Uterus (tissue), 4 donors: Measurements from ENCODE around the gene PSMC3IP. TPM values are rescaled to one million over a fixed set of nuclear protein-coding genes. Genes with fewer than 3 reads are reported as not detected.
"Not testable (repeated sequence)": the region's sequence is repeated elsewhere in the genome, so short reads cannot be mapped to it uniquely, and the experiment has no call there.

Experiments
- DNase-seq, 2 donors: peaks; one replicate each; pipeline ENCODE4 v3.0.0-alpha.2; 2019 to 2020
- H3K27ac ChIP-seq, 2 donors: fragments of 200-600 bp; sonication (generic); 1 replicate in 1 of 2; 2 replicates in 1 of 2; pipeline ENCODE4 v1.5.1; 2016 to 2018
- H3K27me3 ChIP-seq, 2 donors: fragments of 200-600 bp; sonication (generic); one replicate each; pipeline ENCODE4 v1.5.1; 2018 to 2019; ENCODE audit warnings: control low read depth in 1 of 2
- H3K36me3 ChIP-seq, 2 donors: fragments of 200-600 bp; sonication (generic); one replicate each; pipeline ENCODE4 v1.5.1; 2019; ENCODE audit warnings: control low read depth in 1 of 2
- H3K4me1 ChIP-seq, 2 donors: fragments of 200-600 bp; sonication (generic); one replicate each; pipeline ENCODE4 v1.5.1; 2018 to 2019; ENCODE audit warnings: control low read depth in 1 of 2
- H3K4me3 ChIP-seq, 2 donors: fragments of 200-600 bp; sonication (generic); 1 replicate in 1 of 2; 2 replicates in 1 of 2; pipeline ENCODE4 v1.5.1; 2018 to 2019; ENCODE audit warnings: mild to moderate bottlenecking in 1 of 2
- H3K9me3 ChIP-seq, 2 donors: fragments of 200-600 bp; sonication (generic); one replicate each; pipeline ENCODE4 v1.5.1; 2019; ENCODE audit warnings: control low read depth in 1 of 2
- POLR2A ChIP-seq, 2 donors: fragments of 450-650 bp; IDR thresholded peaks; one replicate each; pipeline ENCODE4 v1.6.1; 2016; ENCODE audit warnings: antibody characterized with exemption in 2 of 2, mild to moderate bottlenecking in 1 of 2, moderate library complexity in 1 of 2
- intact Hi-C: fragments of 100-400 bp; cut with DNase I; formaldehyde crosslinking; loops from one replicate; pipeline ENCODE4 v1.15.1; 2023; ENCODE audit warnings: low total_unique reads
- total RNA-seq, 4 donors: library from RNA; depleted of rRNA in 3 of 4; stranded (reverse); fragments of >200 nt in 3 of 4; gene quantifications; one replicate each; pipeline versions ENCODE4 v1.1.0 to v1.2.4, GENCODE V29; 2014 to 2023
- TF ChIP-seq, protein P1 (sequence below), 4 experiments: fragments of 200-600 bp in 2 of 4; fragments of 450-650 bp in 2 of 4; sonication (generic) in 2 of 4; IDR thresholded peaks; one replicate each; pipeline ENCODE4 v1.5.1; 2016 to 2019; ENCODE audit warnings: antibody characterized with exemption in 4 of 4, mild to moderate bottlenecking in 2 of 4, moderate library complexity in 1 of 4
- donor health status: DM: yes; HTN: yes; CAD: no.

The PSMC3IP gene
- total RNA-seq, 4 donors from 2014 or later, result 2.8 to 16.5 (median 5.0) TPM

- TF ChIP-seq, protein P1, sequence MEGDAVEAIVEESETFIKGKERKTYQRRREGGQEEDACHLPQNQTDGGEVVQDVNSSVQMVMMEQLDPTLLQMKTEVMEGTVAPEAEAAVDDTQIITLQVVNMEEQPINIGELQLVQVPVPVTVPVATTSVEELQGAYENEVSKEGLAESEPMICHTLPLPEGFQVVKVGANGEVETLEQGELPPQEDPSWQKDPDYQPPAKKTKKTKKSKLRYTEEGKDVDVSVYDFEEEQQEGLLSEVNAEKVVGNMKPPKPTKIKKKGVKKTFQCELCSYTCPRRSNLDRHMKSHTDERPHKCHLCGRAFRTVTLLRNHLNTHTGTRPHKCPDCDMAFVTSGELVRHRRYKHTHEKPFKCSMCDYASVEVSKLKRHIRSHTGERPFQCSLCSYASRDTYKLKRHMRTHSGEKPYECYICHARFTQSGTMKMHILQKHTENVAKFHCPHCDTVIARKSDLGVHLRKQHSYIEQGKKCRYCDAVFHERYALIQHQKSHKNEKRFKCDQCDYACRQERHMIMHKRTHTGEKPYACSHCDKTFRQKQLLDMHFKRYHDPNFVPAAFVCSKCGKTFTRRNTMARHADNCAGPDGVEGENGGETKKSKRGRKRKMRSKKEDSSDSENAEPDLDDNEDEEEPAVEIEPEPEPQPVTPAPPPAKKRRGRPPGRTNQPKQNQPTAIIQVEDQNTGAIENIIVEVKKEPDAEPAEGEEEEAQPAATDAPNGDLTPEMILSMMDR (IDR thresholded peaks at IDR 0.05), result no peak
- no peak for TF ChIP-seq POLR2A (IDR thresholded peaks at IDR 0.05)
- no peaks in the 10 kb centered on the region for H3K27me3 ChIP-seq
- H3K4me3 ChIP-seq, result no peak overlapping the region
- H3K27ac ChIP-seq, result no peak overlapping the region
- no peak for DNase-seq
- peaks cover 11 to 12% of the 10 kb centered on the region in 2 donors for H3K4me1 ChIP-seq
- no peaks in the 10 kb centered on the region for H3K9me3 ChIP-seq
- H3K36me3 ChIP-seq, result no peaks in the 10 kb centered on the region
- intact Hi-C loops, result no loop called here
These were observed 17.3 kb downstream of the PSMC3IP start for GRCh38 chr17:42560246-42560645.

GRCh38 chr17:42559075-42559474 is 18.5 kb downstream of the PSMC3IP start:
- DNase-seq, result no peak
- no peaks in the 10 kb centered on the region for H3K27me3 ChIP-seq

DNA sequence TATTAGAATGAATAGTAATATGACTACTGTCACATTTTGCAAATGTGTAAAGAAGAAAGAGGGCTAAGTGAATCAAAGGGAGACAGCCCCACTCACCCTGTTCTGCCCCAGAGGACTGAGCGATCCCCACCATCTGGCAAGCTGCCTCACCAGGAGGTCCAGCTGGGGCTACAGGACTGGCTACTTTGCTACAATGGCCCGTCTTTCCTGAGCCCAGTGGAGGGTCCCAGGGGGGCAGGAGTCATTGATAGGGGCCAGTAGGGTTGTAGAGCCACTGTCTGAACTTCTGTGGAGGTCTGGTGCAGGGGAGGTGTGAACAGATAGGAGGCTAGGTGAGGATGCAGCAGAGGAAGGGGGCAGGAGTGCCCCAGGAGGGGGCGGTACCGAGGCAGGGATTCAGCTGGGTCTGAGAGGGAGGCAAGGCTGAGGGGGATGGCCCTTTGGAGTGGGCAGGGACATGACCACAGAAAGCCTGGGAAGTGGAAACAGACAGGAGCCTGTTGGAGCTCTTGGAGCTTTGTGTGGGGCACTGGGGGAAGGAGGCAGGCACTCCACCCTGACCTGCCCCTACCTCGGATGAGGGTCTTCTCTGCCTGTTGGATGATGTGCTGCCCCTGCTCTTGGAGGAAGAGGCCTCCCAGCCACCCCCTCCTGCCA is 21.4 kb downstream of the PSMC3IP start:
- intact Hi-C loops, H3K4me3 ChIP-seq, H3K27ac ChIP-seq, H3K4me1 ChIP-seq, H3K27me3 ChIP-seq, H3K9me3 ChIP-seq, DNase-seq, H3K36me3 ChIP-seq: not testable (repeated sequence)

More at GRCh38 chr17:42559075-42559474, 18.5 kb downstream of the PSMC3IP start:
- intact Hi-C loops, result no loop called here
- Histone ChIP-seq H3K4me1 (peaks cover 11 to 13% of the 10 kb centered on the region in 2 donors), H3K9me3 (no peaks in the 10 kb centered on the region), H3K27ac (no peak overlapping the region), H3K36me3 (no peaks in the 10 kb centered on the region), H3K4me3 (no peak overlapping the region)
- TF ChIP-seq, protein P1 (IDR thresholded peaks at IDR 0.05), result no peak
- no peak for TF ChIP-seq POLR2A (IDR thresholded peaks at IDR 0.05)

DNA sequence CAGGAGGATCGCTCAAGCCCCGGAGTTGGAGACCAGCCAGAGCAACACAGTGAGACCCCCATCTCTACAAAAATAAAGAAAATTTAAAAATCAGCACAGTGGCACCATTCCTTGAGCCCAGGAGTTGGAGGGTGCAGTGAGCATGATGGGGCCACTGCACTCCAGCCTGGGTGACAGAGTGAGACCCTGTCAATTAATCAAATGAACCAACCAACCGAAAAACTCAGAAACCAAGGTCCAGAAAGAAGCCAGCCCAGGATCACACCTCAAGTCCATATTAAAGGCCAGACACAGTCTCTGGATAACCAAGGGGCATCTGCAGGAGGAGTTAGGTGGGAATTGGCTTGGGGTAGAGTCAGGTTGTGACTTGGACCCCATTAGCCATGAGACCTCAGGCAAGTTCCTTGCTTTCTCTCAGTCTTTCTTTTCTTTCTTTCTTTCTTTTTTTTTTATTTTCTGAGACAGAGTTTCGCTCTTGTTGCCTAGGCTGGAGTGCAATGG is 22.4 kb downstream of the PSMC3IP start:
- Histone ChIP-seq H3K36me3 (no peaks in the 10 kb centered on the region), H3K4me1 (peaks cover 4 to 9% of the 10 kb centered on the region in 2 donors), H3K27me3 (no peaks in the 10 kb centered on the region), H3K4me3 (peak overlapping the region; percentile 70 to 73), H3K9me3 (no peaks in the 10 kb centered on the region), H3K27ac (peak overlapping the region; percentile 84 to 87)
- TF ChIP-seq POLR2A (IDR thresholded peaks at IDR 0.05), result no peak
- TF ChIP-seq, protein P1 (IDR thresholded peaks at IDR 0.05), result no peak
- intact Hi-C loops, result no loop called here
- no peak for DNase-seq

GRCh38 chr17:42554250-42555121 is 23.0 kb downstream of the PSMC3IP start:
- peak; percentile 88 to 89 for DNase-seq
- intact Hi-C loops, result no loop called here
- Histone ChIP-seq H3K4me1 (peaks cover 4 to 9% of the 10 kb centered on the region in 2 donors), H3K9me3 (no peaks in the 10 kb centered on the region), H3K27ac (peak overlapping the region; percentile 84 to 87), H3K27me3 (no peaks in the 10 kb centered on the region), H3K4me3 (peak overlapping the region; percentile 70 to 73), H3K36me3 (no peaks in the 10 kb centered on the region)
- TF ChIP-seq, protein P1 (IDR thresholded peaks at IDR 0.05), result no peak
- peak; percentile 66 to 83 for TF ChIP-seq POLR2A (IDR thresholded peaks at IDR 0.05)
